PC-3 (cell line): Measurements from ENCODE around the gene SPARCL1. TPM values are rescaled to one million over a fixed set of nuclear protein-coding genes. Genes with fewer than 3 reads are reported as not detected.

Experiments
- ATAC-seq: fragments of 200-7000 bp; cut with Tn5 transposase; 2 replicates; pipeline ENCODE4 v1.9.1; 2020; ENCODE audit warnings: mild to moderate bottlenecking, moderate library complexity
- BruUV-seq: library from RNA; stranded (reverse); fragments of 400-500 nt; replicated peaks from 2 replicates; lab custom pipeline; 2021; lab: Mats Ljungman, UMichigan
- CTCF ChIA-PET: fragments of 300-600 bp; sonication (Branson Sonifier 250); formaldehyde crosslinking; loops from one replicate; lab custom pipeline; 2022; ENCODE audit warnings: antibody characterized with exemption; lab: Charles Lee
- POLR2A ChIA-PET: fragments of 300-600 bp; sonication (Branson Sonifier 250); formaldehyde crosslinking; loops from one replicate; lab custom pipeline; 2022; ENCODE audit warnings: antibody characterized with exemption; ENCODE audit not compliant: unreplicated experiment; lab: Charles Lee
- DNase-seq: peaks from one replicate; pipeline ENCODE4 v3.0.0-alpha.2; 2015
- H2AFZ ChIP-seq: fragments of 300-600 bp; sonication (generic); 2 replicates; pipeline ENCODE4 v1.6.0; 2016; ENCODE audit warnings: antibody characterized with exemption, low read length
- H3F3A ChIP-seq: fragments of 300-600 bp; sonication (generic); one replicate; pipeline ENCODE4 v1.6.0; 2017; ENCODE audit warnings: antibody characterized with exemption, low read length, control low read depth, mild to moderate bottlenecking; ENCODE audit not compliant: unreplicated experiment
- H3K27ac ChIP-seq: fragments of 300-600 bp; sonication (generic); 2 replicates; pipeline ENCODE4 v1.5.1; 2016; ENCODE audit warnings: mild to moderate bottlenecking, low read length
- H3K27me3 ChIP-seq: fragments of 300-600 bp; sonication (generic); 2 replicates; pipeline ENCODE4 v1.6.1; 2016; ENCODE audit warnings: low read length, mixed read lengths
- H3K36me3 ChIP-seq: fragments of 300-600 bp; sonication (generic); 2 replicates; pipeline ENCODE4 v1.6.1; 2016; ENCODE audit warnings: low read depth, mixed run types, low read length, mixed read lengths
- H3K4me1 ChIP-seq: fragments of 300-600 bp; sonication (generic); 2 replicates; pipeline ENCODE4 v1.5.1; 2016; ENCODE audit warnings: low read length; ENCODE audit not compliant: insufficient read depth
- H3K4me2 ChIP-seq: fragments of 300-600 bp; sonication (generic); 2 replicates; pipeline ENCODE4 v1.6.0; 2016; ENCODE audit warnings: low read length
- H3K4me3 ChIP-seq: fragments of 300-600 bp; sonication (generic); 2 replicates; pipeline ENCODE4 v1.5.1; 2016; ENCODE audit warnings: mild to moderate bottlenecking, low read length, mixed read lengths
- H3K79me2 ChIP-seq: fragments of 300-600 bp; sonication (generic); 2 replicates; pipeline ENCODE4 v1.6.1; 2017; ENCODE audit warnings: low read length, mixed read lengths
- H3K9ac ChIP-seq: fragments of 300-600 bp; sonication (generic); 2 replicates; pipeline ENCODE4 v1.6.0; 2016; ENCODE audit warnings: mild to moderate bottlenecking, low read length
- H3K9me2 ChIP-seq: fragments of 300-600 bp; sonication (generic); replicated peaks from 2 replicates; pipeline ENCODE4 v1.6.1; 2016; ENCODE audit warnings: mixed run types, low read length, mixed read lengths
- H3K9me3 ChIP-seq: fragments of 300-600 bp; sonication (generic); 2 replicates; pipeline ENCODE4 v1.6.1; 2016; ENCODE audit warnings: low read length, mixed read lengths
- H4K20me1 ChIP-seq: fragments of 300-600 bp; sonication (generic); 2 replicates; pipeline ENCODE4 v1.6.1; 2016; ENCODE audit warnings: low read length, mixed read lengths
- CTCF ChIP-seq: fragments of 300-600 bp; sonication (generic); conservative IDR thresholded peaks from 2 replicates; pipeline ENCODE4 v1.5.1; 2017; ENCODE audit warnings: antibody characterized with exemption, low read depth, mild to moderate bottlenecking, low read length
- EZH2 ChIP-seq: fragments of 300-600 bp; sonication (generic); IDR thresholded peaks from one replicate; pipeline ENCODE4 v1.6.1; 2017; ENCODE audit warnings: antibody characterized with exemption, mild to moderate bottlenecking, low read length; ENCODE audit not compliant: unreplicated experiment
- EZH2phosphoT487 ChIP-seq: fragments of 300-600 bp; sonication (generic); IDR thresholded peaks from 2 replicates; pipeline ENCODE4 v1.6.1; 2018; ENCODE audit warnings: mild to moderate bottlenecking, antibody characterized with exemption, low read length, borderline replicate concordance
- intact Hi-C: fragments of 100-400 bp; cut with micrococcal nuclease; formaldehyde crosslinking; loops from 2 replicates; pipeline ENCODE4 v1.9.0; 2023
- total RNA-seq: library from RNA; depleted of rRNA; stranded (reverse); fragments of >200 nt; gene quantifications from 2 replicates; pipeline ENCODE4 v1.2.3, GENCODE V29; 2014

SPARCL1 gene
- total RNA-seq, 1 experiment from 2014 or later, result not detected

GRCh38 chr4:87555773-87556619 lies 26.8 kb upstream of the SPARCL1 start:
- H3K27me3 ChIP-seq, result no peaks in the 10 kb centered on the region
- H3K9me3 ChIP-seq, result no peaks in the 10 kb centered on the region
- peak overlapping the region; percentile 43; the same call in 1 of the 2 replicates for H2AFZ ChIP-seq
- no peaks in the 10 kb centered on the region for H3K9me2 ChIP-seq
- peak overlapping the region; percentile 55 for H3K4me2 ChIP-seq
- ATAC-seq, result peak; percentile 90
- TF ChIP-seq CTCF (no peak), EZH2 (no peak), EZH2phosphoT487 (no peak)
- BruUV-seq, result no TSS peak
- H3K4me1 ChIP-seq, result peaks cover 30% of the 10 kb centered on the region
- H4K20me1 ChIP-seq, result no peaks in the 10 kb centered on the region
- CTCF ChIA-PET, result no interaction called here
- no peaks in the 10 kb centered on the region for H3K36me3 ChIP-seq
- POLR2A ChIA-PET, result no interaction called here
- no peaks in the 10 kb centered on the region for H3K79me2 ChIP-seq
- H3K27ac ChIP-seq, result peak overlapping the region; percentile 88
- intact Hi-C loops, result loop anchor here (5.0 kb wide), 1 partner anchor 101 kb away; no protein-coding TSS in a partner anchor
- H3K9ac ChIP-seq, result peak overlapping the region; percentile 28; the same call in 1 of the 2 replicates
- no peak overlapping the region for H3K4me3 ChIP-seq
- DNase-seq, result peak; percentile 89
- peaks cover 4% of the 10 kb centered on the region for H3F3A ChIP-seq

DNA sequence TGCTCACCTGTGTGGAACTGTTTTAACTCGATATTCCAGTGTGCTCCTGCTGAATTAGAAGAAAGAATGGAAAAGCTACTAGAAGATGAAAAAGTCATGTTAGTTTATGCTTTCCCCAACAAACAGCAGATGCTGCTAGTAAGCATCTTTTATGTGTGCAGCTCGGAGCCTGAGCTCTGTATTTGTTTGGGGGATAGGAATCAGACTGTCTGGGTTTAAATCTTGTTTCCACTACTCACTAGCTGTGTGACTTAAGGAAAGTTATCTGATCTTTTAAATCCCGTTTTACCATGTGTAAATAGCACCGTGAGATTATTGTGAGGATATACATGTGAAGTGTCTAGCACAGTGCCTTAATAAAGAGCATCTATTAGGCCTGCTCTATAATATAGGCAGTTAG lies 24.0 kb upstream of the SPARCL1 start:
- ChIA-PET CTCF (no interaction called here), POLR2A (interaction anchor here (0.5 kb wide), 1 partner anchor 770 kb away, joined by 3 read pairs; no protein-coding TSS in a partner anchor)
- no peaks in the 10 kb centered on the region for H3K27me3 ChIP-seq

More for the DNA sequence above, 24.0 kb upstream of the SPARCL1 start:
- no peak overlapping the region for H3K9ac ChIP-seq
- no peaks in the 10 kb centered on the region for H3K9me2 ChIP-seq
- no peaks in the 10 kb centered on the region for H3K36me3 ChIP-seq
- H3K9me3 ChIP-seq, result no peaks in the 10 kb centered on the region
- ATAC-seq, result no peak
- TF ChIP-seq CTCF (no peak), EZH2 (no peak), EZH2phosphoT487 (no peak)
- BruUV-seq, result no TSS peak
- peaks cover 4% of the 10 kb centered on the region for H3F3A ChIP-seq
- H4K20me1 ChIP-seq, result no peaks in the 10 kb centered on the region
- no peak overlapping the region for H3K4me2 ChIP-seq
- H3K4me3 ChIP-seq, result no peak overlapping the region
- no peaks in the 10 kb centered on the region for H3K79me2 ChIP-seq
- intact Hi-C loops, result no loop called here
- H3K27ac ChIP-seq, result no peak overlapping the region
- H2AFZ ChIP-seq, result no peak overlapping the region
- H3K4me1 ChIP-seq, result peaks cover 30% of the 10 kb centered on the region
- DNase-seq, result no peak
